ENCODE data around the gene DOCK7. TPM values are rescaled to one million over a fixed set of nuclear protein-coding genes. Genes with fewer than 3 reads are reported as not detected.

The DOCK7 gene
- total and polyA plus RNA-seq, 2 of the 8 experiments (the other 6 are each of a cell fraction or from before 2014, with no cell fraction given), result 10.2 to 33.7 TPM

- H4K5ac ChIP-seq (ENCODE audit: insufficient read length, low read depth, low read length), result no peak overlapping the region
- H3K27ac ChIP-seq (ENCODE audit: low read depth, low read length), result no peak overlapping the region
- no peak overlapping the region for H2AK5ac ChIP-seq (ENCODE audit: low read depth, low read length)
- ChIA-PET CTCF (ENCODE audit: partially characterized antibody) (no interaction called here), POLR2A (ENCODE audit: partially characterized antibody) (no interaction called here)
- no peak for DNase-seq (ENCODE audit: low read depth in 1 of 2, low spot score in 2 of 2)
- H3K79me1 ChIP-seq (ENCODE audit: low read depth, low read length), result no peaks in the 10 kb centered on the region
- no peaks in the 10 kb centered on the region for H3K36me3 ChIP-seq (ENCODE audit: control insufficient read depth in 2 of 4, insufficient read depth in 4 of 4, low read length in 3 of 4)
- H3K4me2 ChIP-seq (ENCODE audit: insufficient read depth in 1 of 2, low read depth in 2 of 2, low read length in 2 of 2), result no peak overlapping the region
- H3K4me3 ChIP-seq (ENCODE audit: extremely low read depth in 1 of 4, insufficient read depth in 2 of 4, low read depth in 3 of 4, low read length in 4 of 4), result no peak overlapping the region
- no peak overlapping the region for H3K23ac ChIP-seq (ENCODE audit: insufficient read length)
- no peak overlapping the region for H3K56ac ChIP-seq (replicated peaks; ENCODE audit: insufficient read length, low read depth, low read length)
- H3K79me2 ChIP-seq (ENCODE audit: control insufficient read depth in 1 of 2, insufficient read depth in 2 of 2, low read length in 2 of 2), result no peaks in the 10 kb centered on the region
- no peak overlapping the region for H2BK12ac ChIP-seq (ENCODE audit: low read depth, low read length)
- no peak overlapping the region for H3K4ac ChIP-seq (replicated peaks; ENCODE audit: insufficient read length, low read depth, low read length)
- no peaks in the 10 kb centered on the region for H3K23me2 ChIP-seq (ENCODE audit: low read depth, low read length)
- no peak for FAIRE-seq
- no peaks in the 10 kb centered on the region for H3K27me3 ChIP-seq (replicated peaks in 1 of 4; ENCODE audit: control insufficient read depth in 3 of 4, extremely low read depth in 1 of 4, insufficient read depth in 3 of 4, low read length in 3 of 4)
- H4K20me1 ChIP-seq (replicated peaks in 1 of 2; ENCODE audit: control insufficient read depth in 1 of 2, insufficient read depth in 2 of 2, low read length in 2 of 2), result no peaks in the 10 kb centered on the region
- no peak overlapping the region for H2BK20ac ChIP-seq (ENCODE audit: low read length)
- H4K8ac ChIP-seq (ENCODE audit: extremely low read depth, insufficient read depth, low read length), result no peak overlapping the region
- H3K14ac ChIP-seq (ENCODE audit: insufficient read length), result no peak overlapping the region
- H2BK5ac ChIP-seq (ENCODE audit: low read depth, low read length), result no peak overlapping the region
- 88% methylated on average over 2 of the region's 2 CpGs; no CpG with 5 or more reads in 1 of the 2 experiments for WGBS, 2 experiments (ENCODE audit: extremely low coverage in 1 of 2, insufficient coverage in 1 of 2, insufficient read length in 1 of 2, insufficient replicate concordance in 2 of 2, low coverage in 1 of 2, low lambda C conversion rate in 2 of 2, missing lambda C conversion rate in 1 of 2)
- H2BK120ac ChIP-seq (replicated peaks; ENCODE audit: low read depth, low read length), result no peak overlapping the region
- H3K9me3 ChIP-seq (ENCODE audit: insufficient read depth in 2 of 2, low read depth in 1 of 2, low read length in 1 of 2), result no peaks in the 10 kb centered on the region
- TF ChIP-seq RBBP5 (IDR thresholded peaks at IDR 0.05; ENCODE audit: borderline replicate concordance, low read depth, low read length), result no peak
- H4K91ac ChIP-seq (replicated peaks; ENCODE audit: insufficient read length, low read length), result no peak overlapping the region
- no peak overlapping the region for H3K18ac ChIP-seq (ENCODE audit: extremely low read depth, low read length)
- no peak overlapping the region for H2BK15ac ChIP-seq (ENCODE audit: low read length)
- no peak overlapping the region for H2AFZ ChIP-seq (ENCODE audit: low read length)
- no peak overlapping the region for H3K9ac ChIP-seq (replicated peaks in 1 of 4; ENCODE audit: extremely low read depth in 1 of 4, low read depth in 3 of 4, low read length in 3 of 4)
- no peaks in the 10 kb centered on the region for H3K4me1 ChIP-seq (replicated peaks in 1 of 4; ENCODE audit: control insufficient read depth in 3 of 4, insufficient read depth in 4 of 4, low read length in 3 of 4)
These were observed 86.7 kb downstream of the DOCK7 start for GRCh38 chr1:62601457-62601856.

Data from H1 (cell line).